Naive thymus-derived CD4-positive, alpha-beta T cell (primary cell): ENCODE results near the gene AGFG1. TPM values are rescaled to one million over a fixed set of nuclear protein-coding genes. Genes with fewer than 3 reads are reported as not detected.

Source experiments
- ATAC-seq: fragments of 150-1000 bp; cut with Tn5 transposase; 2 replicates; pipeline ENCODE4 v1.10.0; 2021; ENCODE audit warnings: mild to moderate bottlenecking, moderate library complexity
- CTCF ChIA-PET: fragments of 350-600 bp; sonication (Branson Sonifier 250); formaldehyde crosslinking; loops from one replicate; lab custom pipeline; 2021; ENCODE audit warnings: antibody characterized with exemption; lab: Charles Lee
- POLR2A ChIA-PET: fragments of 350-600 bp; sonication (Branson Sonifier 250); formaldehyde crosslinking; loops from one replicate; lab custom pipeline; 2021; ENCODE audit warnings: antibody characterized with exemption, inconsistent platforms; lab: Charles Lee
- DNase-seq, 9 donors: peaks; one replicate each; pipeline versions ENCODE4 v3.0.0 to v3.0.0-alpha.2; 2020 to 2022; ENCODE audit warnings: mixed read lengths in 1 of 9
- H3K27ac ChIP-seq: one replicate; pipeline ENCODE4 v1.7.0; 2013; ENCODE audit warnings: mild to moderate bottlenecking, low read depth, low read length, moderate library complexity
- H3K27me3 ChIP-seq, 2 donors: one replicate each; pipeline ENCODE4 v1.7.0; 2013; ENCODE audit warnings: low read length in 2 of 2, mild to moderate bottlenecking in 2 of 2, moderate library complexity in 2 of 2; ENCODE audit not compliant: control insufficient read depth in 2 of 2, insufficient read depth in 2 of 2
- H3K36me3 ChIP-seq, 3 experiments: 1 replicate in 2 of 3; 2 replicates in 1 of 3; pipeline ENCODE4 v1.7.0; 2013; ENCODE audit warnings: low read length in 3 of 3, mild to moderate bottlenecking in 3 of 3, moderate library complexity in 1 of 3; ENCODE audit not compliant: insufficient read depth in 3 of 3, control insufficient read depth in 2 of 3
- H3K4me1 ChIP-seq, 2 donors: one replicate each; pipeline ENCODE4 v1.7.0; 2013; ENCODE audit warnings: low read length in 2 of 2, mild to moderate bottlenecking in 2 of 2, moderate library complexity in 1 of 2; ENCODE audit not compliant: control insufficient read depth in 2 of 2, insufficient read depth in 2 of 2
- H3K4me3 ChIP-seq: 2 replicates; pipeline ENCODE4 v1.7.0; 2013; ENCODE audit warnings: mild to moderate bottlenecking, low read length
- H3K9me3 ChIP-seq, 3 experiments: 1 replicate in 2 of 3; 2 replicates in 1 of 3; pipeline ENCODE4 v1.7.0; 2013; ENCODE audit warnings: low read length in 3 of 3; ENCODE audit not compliant: control insufficient read depth in 2 of 3
- H3K27ac Mint-ChIP-seq, 9 donors: one replicate each; pipeline ENCODE4 v1.8.0; 2020 to 2022; ENCODE audit warnings: mixed read lengths in 9 of 9, mild to moderate bottlenecking in 8 of 9, moderate library complexity in 5 of 9, inconsistent platforms in 2 of 9
- H3K27me3 Mint-ChIP-seq, 5 donors: one replicate each; pipeline ENCODE4 v1.8.0; 2021 to 2022; ENCODE audit warnings: mixed read lengths in 5 of 5, mild to moderate bottlenecking in 1 of 5
- H3K36me3 Mint-ChIP-seq, 5 donors: one replicate each; pipeline ENCODE4 v1.8.0; 2020 to 2022; ENCODE audit warnings: mixed read lengths in 5 of 5, mild to moderate bottlenecking in 3 of 5, inconsistent platforms in 1 of 5
- H3K4me1 Mint-ChIP-seq, 7 donors: one replicate each; pipeline ENCODE4 v1.8.0; 2020 to 2022; ENCODE audit warnings: mixed read lengths in 7 of 7, mild to moderate bottlenecking in 3 of 7, inconsistent platforms in 1 of 7
- H3K4me3 Mint-ChIP-seq, 10 donors: one replicate each; pipeline ENCODE4 v1.8.0; 2020 to 2022; ENCODE audit warnings: mild to moderate bottlenecking in 10 of 10, mixed read lengths in 10 of 10, moderate library complexity in 6 of 10, inconsistent platforms in 2 of 10
- H3K9me3 Mint-ChIP-seq, 11 donors: one replicate each; pipeline ENCODE4 v1.8.0; 2020 to 2022; ENCODE audit warnings: mixed read lengths in 11 of 11, mild to moderate bottlenecking in 4 of 11, inconsistent platforms in 1 of 11, moderate library complexity in 1 of 11
- intact Hi-C, 2 donors: fragments of 100-400 bp; cut with micrococcal nuclease; formaldehyde crosslinking; loops; one replicate each; pipeline ENCODE4 v1.15.1; 2023
- polyA plus RNA-seq, 2 donors: library from polyadenylated mRNA; unstranded; fragments of 300-500 nt; fragmentation: Illumina TruSeq; gene quantifications; one replicate each; pipeline ENCODE4 v1.2.3, GENCODE V29; 2021
- total RNA-seq, 6 experiments: library from RNA in 5 of 6; stranded (reverse) in 5 of 6; gene quantifications; 1 replicate in 5 of 6; 2 replicates in 1 of 6; pipeline ENCODE4 v1.2.3 and lab custom pipeline; 2021 to 2026

AGFG1 gene
- total and polyA plus RNA-seq, 7 experiments from 2014 or later, result 10.6 to 84.5 (median 55.4) TPM

DNA sequence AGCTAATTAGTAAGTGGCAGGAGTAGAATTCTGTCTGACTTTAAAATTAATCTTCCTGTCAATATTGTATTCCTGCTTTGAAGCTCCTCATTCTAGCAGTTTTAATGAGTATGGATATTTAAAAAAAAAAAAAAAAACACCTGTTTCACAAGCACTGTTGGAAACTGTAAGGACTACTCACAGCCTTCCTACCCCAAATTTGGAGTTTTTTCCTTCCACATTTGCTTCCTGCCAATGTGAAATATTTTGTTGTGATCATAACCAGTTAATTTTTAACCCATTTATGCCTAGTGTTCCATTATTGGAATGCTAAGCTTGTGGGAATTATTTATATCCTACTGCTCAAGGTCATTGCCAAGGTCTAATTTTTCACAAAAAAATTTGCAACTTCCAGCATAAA lies 90.6 kb downstream of the AGFG1 start:
- no peak overlapping the region for H3K27ac Mint-ChIP-seq
- CTCF ChIA-PET, result no interaction called here
- H3K27me3 Mint-ChIP-seq, result no peaks in the 10 kb centered on the region

DNA sequence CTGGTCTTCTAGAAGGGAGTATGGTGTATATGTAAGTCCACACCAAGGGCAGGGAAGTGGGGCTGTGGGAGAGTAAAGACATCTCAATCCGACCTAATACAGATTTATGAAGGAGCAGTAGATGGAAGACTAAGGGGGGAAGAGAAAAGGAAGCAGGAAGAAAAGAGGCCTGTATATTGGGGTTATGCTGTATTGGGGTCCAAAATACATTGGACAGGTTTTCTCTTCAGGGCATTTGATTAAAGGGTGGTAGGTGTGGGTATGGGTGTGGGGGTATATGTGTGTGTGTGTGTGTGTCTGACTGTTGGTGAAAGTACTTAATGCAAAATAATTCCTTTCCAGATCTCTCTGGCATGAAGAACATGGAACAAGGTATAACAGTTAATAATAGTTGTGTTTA lies 93.1 kb downstream of the AGFG1 start:
- Histone ChIP-seq H3K4me3 (no peak overlapping the region), H3K9me3 (no peaks in the 10 kb centered on the region), H3K36me3 (no peaks in the 10 kb centered on the region), H3K27me3 (no peaks in the 10 kb centered on the region), H3K4me1 (no peaks in the 10 kb centered on the region), H3K27ac (no peak overlapping the region)
- ATAC-seq (no peak), DNase-seq (no peak)
- H3K27ac Mint-ChIP-seq, result peak overlapping the region in 4 of 9 donors; percentile 17 to 78 (median 32)
- intact Hi-C loops, result no loop called here
- peaks cover 0 to 4% (median 0%) of the 10 kb centered on the region in 7 donors for H3K4me1 Mint-ChIP-seq
- H3K36me3 Mint-ChIP-seq, result peaks cover 0 to 1% (median 0%) of the 10 kb centered on the region in 5 donors
- no peaks in the 10 kb centered on the region for H3K9me3 Mint-ChIP-seq
- no peak overlapping the region for H3K4me3 Mint-ChIP-seq
- CTCF ChIA-PET, result no interaction called here
- POLR2A ChIA-PET, result no interaction called here
- H3K27me3 Mint-ChIP-seq, result no peaks in the 10 kb centered on the region

More for the DNA sequence above, 90.6 kb downstream of the AGFG1 start:
- no peaks in the 10 kb centered on the region for H3K9me3 ChIP-seq
- no peaks in the 10 kb centered on the region for H3K4me1 ChIP-seq
- H3K4me3 ChIP-seq, result no peak overlapping the region
- ATAC-seq (no peak), DNase-seq (no peak)
- no peaks in the 10 kb centered on the region for H3K9me3 Mint-ChIP-seq
- H3K36me3 ChIP-seq, result peaks cover 0 to 6% (median 0%) of the 10 kb centered on the region in 3 experiments
- POLR2A ChIA-PET, result no interaction called here
- H3K36me3 Mint-ChIP-seq, result peaks cover 0 to 5% (median 1%) of the 10 kb centered on the region in 5 donors
- no peaks in the 10 kb centered on the region for H3K27me3 ChIP-seq
- no peak overlapping the region for H3K27ac ChIP-seq
- intact Hi-C loops, result no loop called here
- no peak overlapping the region for H3K4me3 Mint-ChIP-seq
- peaks cover 0 to 4% (median 0%) of the 10 kb centered on the region in 7 donors for H3K4me1 Mint-ChIP-seq

DNA sequence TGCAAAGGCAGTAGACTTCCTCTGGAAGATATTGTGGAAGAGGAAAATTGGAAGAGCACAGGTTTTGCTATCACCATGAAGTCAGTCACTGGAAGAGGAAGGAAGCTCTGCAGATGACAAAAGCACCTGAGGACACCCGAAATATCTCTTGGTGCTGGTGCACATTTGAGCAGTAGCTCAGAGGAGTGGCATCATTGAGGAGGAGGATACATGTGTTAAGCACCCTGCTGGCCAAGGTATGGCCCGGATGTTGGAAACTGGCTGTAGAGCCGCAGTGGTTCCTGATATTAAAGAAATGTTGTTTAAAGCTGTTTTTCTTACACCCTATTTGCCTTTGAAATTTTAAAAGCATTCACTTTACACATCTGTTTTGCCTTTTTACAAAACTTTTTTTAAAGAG lies 94.1 kb downstream of the AGFG1 start:
- H3K4me3 ChIP-seq, result no peak overlapping the region
- intact Hi-C loops, result no loop called here
- Mint-ChIP-seq H3K27me3 (no peaks in the 10 kb centered on the region), H3K9me3 (peaks cover 0 to 3% (median 0%) of the 10 kb centered on the region in 11 donors), H3K4me1 (peaks cover 0 to 7% (median 4%) of the 10 kb centered on the region in 7 donors), H3K36me3 (peaks cover 0 to 1% (median 0%) of the 10 kb centered on the region in 5 donors), H3K4me3 (no peak overlapping the region), H3K27ac (peak overlapping the region in 3 of 9 donors; percentile 15 to 35 (median 17))
- ChIA-PET CTCF (no interaction called here), POLR2A (interaction anchor here (0.6 kb wide), 1 partner anchor 823 kb away, joined by 6 read pairs; no protein-coding TSS in a partner anchor)
- ATAC-seq (no peak), DNase-seq (no peak)
- H3K36me3 ChIP-seq, result no peaks in the 10 kb centered on the region
- no peaks in the 10 kb centered on the region for H3K4me1 ChIP-seq
- no peaks in the 10 kb centered on the region for H3K9me3 ChIP-seq
- H3K27ac ChIP-seq, result no peak overlapping the region
- no peaks in the 10 kb centered on the region for H3K27me3 ChIP-seq

DNA sequence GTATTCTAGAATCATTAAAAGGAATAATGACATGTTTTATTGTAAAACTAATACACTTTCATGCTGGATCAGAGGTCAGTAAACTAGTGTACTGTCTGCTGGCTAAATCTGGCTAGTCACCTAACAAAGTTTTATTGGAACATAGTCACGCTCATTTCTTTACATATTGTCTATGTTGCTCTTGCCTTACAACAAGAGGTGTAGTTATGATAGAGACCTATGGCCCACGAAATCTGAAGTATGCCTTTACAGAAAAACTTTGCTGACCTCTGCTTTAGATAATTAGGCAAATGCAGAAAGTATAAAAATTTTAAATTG lies 96.9 kb downstream of the AGFG1 start:
- intact Hi-C loops, result no loop called here
- H3K27ac Mint-ChIP-seq, result no peak overlapping the region
- H3K27ac ChIP-seq, result no peak overlapping the region
- ATAC-seq (no peak), DNase-seq (no peak)
- H3K9me3 ChIP-seq, result no peaks in the 10 kb centered on the region
- H3K27me3 ChIP-seq, result no peaks in the 10 kb centered on the region
- H3K4me1 ChIP-seq, result no peaks in the 10 kb centered on the region
- peaks cover 0 to 3% (median 0%) of the 10 kb centered on the region in 11 donors for H3K9me3 Mint-ChIP-seq
- ChIA-PET CTCF (no interaction called here), POLR2A (no interaction called here)
- no peaks in the 10 kb centered on the region for H3K36me3 ChIP-seq
- H3K27me3 Mint-ChIP-seq, result peaks cover 0 to 3% (median 0%) of the 10 kb centered on the region in 5 donors
- no peaks in the 10 kb centered on the region for H3K36me3 Mint-ChIP-seq
- H3K4me3 ChIP-seq, result no peak overlapping the region
- H3K4me3 Mint-ChIP-seq, result no peak overlapping the region
- peaks cover 0 to 9% (median 4%) of the 10 kb centered on the region in 7 donors for H3K4me1 Mint-ChIP-seq

DNA sequence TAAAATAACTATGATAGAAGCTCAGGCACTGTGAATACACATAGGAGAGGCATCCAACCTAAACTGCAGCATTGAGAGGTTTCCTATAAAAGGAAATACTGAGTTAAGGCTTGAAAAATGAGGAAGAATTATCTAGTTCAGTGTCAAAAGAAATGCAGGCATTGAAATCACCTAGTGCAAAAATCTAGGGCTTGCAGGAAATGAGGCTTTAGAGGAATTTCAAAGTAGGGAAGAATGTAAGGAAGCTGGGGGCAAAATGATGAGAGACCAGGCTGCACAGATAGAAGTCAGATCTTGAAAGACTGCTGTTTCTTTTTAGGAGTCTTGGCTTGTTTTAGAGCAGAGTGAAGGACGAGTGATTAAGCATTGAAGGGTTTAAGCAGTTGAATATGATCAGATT lies 98.7 kb downstream of the AGFG1 start:
- Histone ChIP-seq H3K4me1 (no peaks in the 10 kb centered on the region), H3K27me3 (no peaks in the 10 kb centered on the region), H3K9me3 (no peaks in the 10 kb centered on the region), H3K4me3 (no peak overlapping the region), H3K36me3 (no peaks in the 10 kb centered on the region), H3K27ac (no peak overlapping the region)
- intact Hi-C loops, result no loop called here
- ChIA-PET POLR2A (no interaction called here), CTCF (interaction anchor here (1.1 kb wide), 1 partner anchor 25 kb away, joined by 3 read pairs; no protein-coding TSS in a partner anchor)
- Mint-ChIP-seq H3K9me3 (peaks cover 0 to 3% (median 0%) of the 10 kb centered on the region in 11 donors), H3K27ac (peak overlapping the region in 2 of 9 donors; percentile 1 to 51), H3K36me3 (no peaks in the 10 kb centered on the region), H3K4me1 (peaks cover 0 to 9% (median 2%) of the 10 kb centered on the region in 7 donors), H3K4me3 (no peak overlapping the region), H3K27me3 (peaks cover 0 to 4% (median 0%) of the 10 kb centered on the region in 5 donors)
- no peak for DNase-seq
- no peak for ATAC-seq

DNA sequence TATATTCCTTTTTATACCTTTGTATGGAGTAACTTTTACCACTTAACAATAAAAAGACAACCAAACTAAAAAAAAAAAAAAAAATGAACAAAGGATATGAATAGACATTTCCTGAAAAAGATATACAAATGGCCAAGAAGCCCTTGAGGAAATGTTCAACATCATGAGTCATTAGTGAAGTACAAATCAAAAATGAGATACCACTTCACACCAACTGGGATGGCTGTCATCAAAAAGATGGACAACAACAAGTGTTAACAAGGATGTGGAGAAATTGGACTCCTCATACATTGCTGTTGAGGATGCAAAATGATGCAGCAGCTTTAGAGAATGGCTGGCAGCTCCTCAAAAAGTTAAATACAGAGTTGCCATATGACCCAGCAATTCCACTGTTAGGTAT lies 104.2 kb downstream of the AGFG1 start:
- H3K4me1 ChIP-seq, result no peaks in the 10 kb centered on the region
- ATAC-seq, result no peak
- no peaks in the 10 kb centered on the region for H3K36me3 Mint-ChIP-seq
- H3K9me3 Mint-ChIP-seq, result peaks cover 0 to 2% (median 0%) of the 10 kb centered on the region in 11 donors
- no peaks in the 10 kb centered on the region for H3K36me3 ChIP-seq
- ChIA-PET CTCF (no interaction called here), POLR2A (no interaction called here)
- H3K27me3 ChIP-seq, result no peaks in the 10 kb centered on the region
- peaks cover 0 to 2% (median 0%) of the 10 kb centered on the region in 7 donors for H3K4me1 Mint-ChIP-seq
- no peak overlapping the region for H3K27ac Mint-ChIP-seq
- intact Hi-C loops, result no loop called here
- H3K9me3 ChIP-seq, result no peaks in the 10 kb centered on the region
- H3K27ac ChIP-seq, result no peak overlapping the region
- peaks cover 13 to 31% (median 20%) of the 10 kb centered on the region in 5 donors for H3K27me3 Mint-ChIP-seq
- H3K4me3 ChIP-seq, result no peak overlapping the region
- H3K4me3 Mint-ChIP-seq, result no peak overlapping the region
- DNase-seq, result no peak

DNA sequence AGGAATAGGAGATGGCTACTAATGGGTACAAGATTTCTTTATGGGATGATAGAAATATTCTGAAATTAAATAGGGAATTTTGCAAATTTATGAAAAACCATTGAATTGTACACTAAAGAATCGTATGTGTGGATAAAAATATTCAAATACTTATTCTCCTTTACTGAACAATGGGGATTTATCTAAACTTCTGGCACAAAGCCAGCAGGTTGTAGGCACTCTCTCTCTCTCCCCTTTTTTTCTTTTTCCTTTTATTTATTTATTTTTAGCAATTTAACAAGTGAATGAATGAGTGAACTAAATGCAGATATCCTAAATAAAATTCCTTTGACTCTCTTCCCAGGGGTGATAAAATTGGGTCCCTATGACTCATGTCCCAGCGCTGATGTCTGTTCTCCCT lies 104.9 kb downstream of the AGFG1 start:
- no peaks in the 10 kb centered on the region for H3K9me3 ChIP-seq
- H3K27me3 Mint-ChIP-seq, result peaks cover 19 to 34% (median 24%) of the 10 kb centered on the region in 5 donors
- ChIA-PET CTCF (no interaction called here), POLR2A (no interaction called here)
- no peaks in the 10 kb centered on the region for H3K4me1 ChIP-seq
- intact Hi-C loops, result no loop called here
- no peak overlapping the region for H3K4me3 Mint-ChIP-seq
- peaks cover 0 to 10% (median under 1%) of the 10 kb centered on the region in 11 donors for H3K9me3 Mint-ChIP-seq
- H3K27ac Mint-ChIP-seq, result no peak overlapping the region
- H3K27me3 ChIP-seq, result no peaks in the 10 kb centered on the region
- no peaks in the 10 kb centered on the region for H3K36me3 ChIP-seq
- H3K27ac ChIP-seq, result no peak overlapping the region
- H3K36me3 Mint-ChIP-seq, result no peaks in the 10 kb centered on the region
- no peak for ATAC-seq
- DNase-seq, result no peak
- H3K4me3 ChIP-seq, result no peak overlapping the region
- H3K4me1 Mint-ChIP-seq, result no peaks in the 10 kb centered on the region
